H9 (cell line): ENCODE measurements around the gene MRPL21. TPM values are rescaled to one million over a fixed set of nuclear protein-coding genes. Genes with fewer than 3 reads are reported as not detected.

Source experiments
- DNase-seq: peaks from one replicate; pipeline ENCODE4 v3.0.0-alpha.2; 2017
- H2AFZ ChIP-seq: one replicate; pipeline ENCODE4 v1.6.1; 2013; ENCODE audit warnings: mild to moderate bottlenecking, low read length, control low read depth, moderate library complexity
- H2AK5ac ChIP-seq: 2 replicates; pipeline ENCODE4 v1.6.1; 2013; ENCODE audit warnings: low read length, control low read depth, mixed read lengths; ENCODE audit not compliant: insufficient read length
- H2BK120ac ChIP-seq: one replicate; pipeline ENCODE4 v1.6.1; 2013; ENCODE audit warnings: low read depth, mild to moderate bottlenecking, low read length, control low read depth, inconsistent platforms; ENCODE audit not compliant: poor library complexity, severe bottlenecking
- H2BK12ac ChIP-seq: 2 replicates; pipeline ENCODE4 v1.6.1; 2013; ENCODE audit warnings: low read length, control low read depth, mixed read lengths, low read depth; ENCODE audit not compliant: insufficient read length
- H2BK15ac ChIP-seq: 2 replicates; pipeline ENCODE4 v1.6.1; 2013; ENCODE audit warnings: low read depth, low read length, control low read depth
- H2BK20ac ChIP-seq: one replicate; pipeline ENCODE4 v1.6.1; 2013; ENCODE audit warnings: low read depth, mild to moderate bottlenecking, low read length, control low read depth, inconsistent platforms; ENCODE audit not compliant: poor library complexity, severe bottlenecking
- H2BK5ac ChIP-seq: 2 replicates; pipeline ENCODE4 v1.6.1; 2013; ENCODE audit warnings: low read length, control low read depth, mixed read lengths; ENCODE audit not compliant: insufficient read length
- H3K14ac ChIP-seq: 2 replicates; pipeline ENCODE4 v1.6.1; 2013; ENCODE audit warnings: low read length, control low read depth; ENCODE audit not compliant: insufficient read depth
- H3K18ac ChIP-seq: 2 replicates; pipeline ENCODE4 v1.6.1; 2013; ENCODE audit warnings: low read depth, mild to moderate bottlenecking, mixed read lengths, low read length, control low read depth; ENCODE audit not compliant: insufficient read length
- H3K23ac ChIP-seq: 2 replicates; pipeline ENCODE4 v1.6.1; 2013; ENCODE audit warnings: low read length, control low read depth, mixed read lengths, low read depth; ENCODE audit not compliant: insufficient read length
- H3K23me2 ChIP-seq: 2 replicates; pipeline ENCODE4 v1.6.1; 2013; ENCODE audit warnings: low read depth, mild to moderate bottlenecking, mixed read lengths, low read length, control low read depth; ENCODE audit not compliant: insufficient read length, poor library complexity, severe bottlenecking
- H3K27ac ChIP-seq: 2 replicates; pipeline ENCODE4 v1.5.1; 2013; ENCODE audit warnings: low read length, control low read depth, mixed read lengths, low read depth; ENCODE audit not compliant: insufficient read length
- H3K27me3 ChIP-seq: 2 replicates; pipeline ENCODE4 v1.6.1; 2013; ENCODE audit warnings: low read length, control low read depth, inconsistent platforms; ENCODE audit not compliant: insufficient read depth
- H3K4ac ChIP-seq: 2 replicates; pipeline ENCODE4 v1.6.1; 2013; ENCODE audit warnings: low read depth, mild to moderate bottlenecking, control low read depth, inconsistent platforms, low read length, moderate library complexity
- H3K4me1 ChIP-seq: 2 replicates; pipeline ENCODE4 v1.6.1; 2013; ENCODE audit warnings: low read length, control low read depth, inconsistent platforms; ENCODE audit not compliant: insufficient read depth
- H3K4me2 ChIP-seq: 2 replicates; pipeline ENCODE4 v1.6.1; 2013; ENCODE audit warnings: low read length, control low read depth, mixed read lengths; ENCODE audit not compliant: insufficient read length, insufficient read depth
- H3K56ac ChIP-seq: 2 replicates; pipeline ENCODE4 v1.6.1; 2013; ENCODE audit warnings: low read depth, mild to moderate bottlenecking, mixed read lengths, low read length, control low read depth; ENCODE audit not compliant: insufficient read length
- H3K79me1 ChIP-seq: 2 replicates; pipeline ENCODE4 v1.6.1; 2013; ENCODE audit warnings: low read depth, mild to moderate bottlenecking, moderate library complexity, low read length, control low read depth, inconsistent platforms; ENCODE audit not compliant: insufficient read depth, poor library complexity, severe bottlenecking
- H3K79me2 ChIP-seq: 2 replicates; pipeline ENCODE4 v1.6.1; 2013; ENCODE audit warnings: low read length, control low read depth, inconsistent platforms; ENCODE audit not compliant: insufficient read depth
- H3K9ac ChIP-seq: 2 replicates; pipeline ENCODE4 v1.6.1; 2013; ENCODE audit warnings: low read length, control low read depth, mixed read lengths; ENCODE audit not compliant: insufficient read length; ENCODE audit errors: extremely low read depth
- H3K9me3 ChIP-seq: one replicate; pipeline ENCODE4 v1.6.1; 2013; ENCODE audit warnings: low read depth, low read length, inconsistent platforms; ENCODE audit not compliant: control insufficient read depth
- H3T11ph ChIP-seq: one replicate; pipeline ENCODE4 v1.6.1; 2013; ENCODE audit warnings: mild to moderate bottlenecking, low read length, control low read depth, inconsistent platforms
- H4K20me1 ChIP-seq: one replicate; pipeline ENCODE4 v1.6.1; 2013; ENCODE audit not compliant: control insufficient read depth, insufficient read length, insufficient read depth
- H4K5ac ChIP-seq: 2 replicates; pipeline ENCODE4 v1.6.1; 2013; ENCODE audit warnings: low read depth, mild to moderate bottlenecking, mixed read lengths, low read length, control low read depth; ENCODE audit not compliant: insufficient read length
- H4K8ac ChIP-seq: replicated peaks from 2 replicates; pipeline ENCODE4 v1.6.1; 2013; ENCODE audit warnings: low read length, control low read depth, mixed read lengths, low read depth; ENCODE audit not compliant: insufficient read length
- H4K91ac ChIP-seq: 2 replicates; pipeline ENCODE4 v1.6.1; 2013; ENCODE audit warnings: low read depth, mild to moderate bottlenecking, moderate library complexity, mixed read lengths, low read length, control low read depth; ENCODE audit not compliant: insufficient read length
- H3K27ac Mint-ChIP-seq, 3 experiments: 2 replicates in 2 of 3; 3 replicates in 1 of 3; pipeline ENCODE4 v1.8.0; 2020 to 2021; ENCODE audit warnings: mixed read lengths in 3 of 3, mild to moderate bottlenecking in 1 of 3, moderate library complexity in 1 of 3
- H3K27me3 Mint-ChIP-seq: 2 replicates; pipeline ENCODE4 v1.8.0; 2021; ENCODE audit warnings: low read depth, mild to moderate bottlenecking, moderate library complexity, mixed read lengths
- H3K36me3 Mint-ChIP-seq, 3 experiments: 2 replicates in 2 of 3; 3 replicates in 1 of 3; pipeline ENCODE4 v1.8.0; 2020 to 2021; ENCODE audit warnings: low read depth in 3 of 3, mixed read lengths in 3 of 3; ENCODE audit not compliant: insufficient read depth in 1 of 3
- H3K4me1 Mint-ChIP-seq, 2 experiments: 2 replicates each; pipeline ENCODE4 v1.8.0; 2020; ENCODE audit warnings: mixed read lengths in 2 of 2
- H3K4me3 Mint-ChIP-seq, 2 experiments: 2 replicates in 1 of 2; 3 replicates in 1 of 2; pipeline ENCODE4 v1.8.0; 2020 to 2021; ENCODE audit warnings: mild to moderate bottlenecking in 2 of 2, mixed read lengths in 2 of 2, moderate library complexity in 1 of 2
- H3K9me3 Mint-ChIP-seq, 2 experiments: 2 replicates in 1 of 2; 3 replicates in 1 of 2; pipeline ENCODE4 v1.8.0; 2020; ENCODE audit warnings: mild to moderate bottlenecking in 2 of 2, mixed read lengths in 2 of 2, moderate library complexity in 1 of 2
- CTCF ChIP-seq: fragments of 200-600 bp; sonication (generic); conservative IDR thresholded peaks from 3 replicates; pipeline ENCODE4 v1.8.0; 2021; ENCODE audit warnings: antibody characterized with exemption, mild to moderate bottlenecking
- WGBS: extraction: QIAGEN DNeasy Blood & Tissue Kit; methylation state at CpG from one replicate; pipeline ENCODE4 v1.1.7; 2013; ENCODE audit warnings: missing lambda C conversion rate, low lambda C conversion rate, mixed read lengths; ENCODE audit not compliant: insufficient read length; ENCODE audit errors: extremely low coverage; 5-methylcytosine and 5-hydroxymethylcytosine counted together
- total RNA-seq: library from RNA; stranded (reverse); gene quantifications from 2 replicates; pipeline ENCODE4 v1.2.1, GENCODE V29; 2021

MRPL21 gene
- total RNA-seq, 1 experiment from 2014 or later, result 91.5 TPM

GRCh38 chr11:68948935-68949334 lies 45.3 kb upstream of the MRPL21 start:
- TF ChIP-seq CTCF, result no peak
- H3K4me1 Mint-ChIP-seq, result peaks cover 21 to 29% of the 10 kb centered on the region in 2 experiments
- Histone ChIP-seq H3K9me3 (no peaks in the 10 kb centered on the region), H3K79me1 (no peaks in the 10 kb centered on the region), H3K4ac (no peak overlapping the region), H3K9ac (no peak overlapping the region), H4K91ac (no peak overlapping the region), H3K79me2 (no peaks in the 10 kb centered on the region), H2AFZ (no peak overlapping the region), H2BK120ac (no peak overlapping the region), H4K8ac (no peak overlapping the region), H2BK12ac (no peak overlapping the region), H2BK15ac (no peak overlapping the region), H3K56ac (no peak overlapping the region), H3K27me3 (no peaks in the 10 kb centered on the region), H3K18ac (no peak overlapping the region), H4K20me1 (no peaks in the 10 kb centered on the region), H3T11ph (no peak overlapping the region), H2BK20ac (no peak overlapping the region), H2AK5ac (no peak overlapping the region), H4K5ac (no peak overlapping the region), H3K4me1 (no peaks in the 10 kb centered on the region; the same call in 1 of the 2 replicates), H3K14ac (no peak overlapping the region), H3K23ac (no peak overlapping the region), H3K27ac (no peak overlapping the region), H3K4me2 (no peak overlapping the region), H2BK5ac (no peak overlapping the region), H3K23me2 (no peaks in the 10 kb centered on the region)
- no peaks in the 10 kb centered on the region for H3K9me3 Mint-ChIP-seq
- no CpG with 5 or more reads among the region's 17 CpGs for WGBS
- H3K36me3 Mint-ChIP-seq, result no peaks in the 10 kb centered on the region
- H3K27ac Mint-ChIP-seq, result 0 out of 7 replicates have a peak overlapping the region, but pooled peaks of 1 of the 3 experiments have one; percentile 7
- H3K4me3 Mint-ChIP-seq, result no peak overlapping the region
- H3K27me3 Mint-ChIP-seq, result no peaks in the 10 kb centered on the region; the same call in 1 of the 2 replicates
- DNase-seq, result no peak
